IMR-90 (cell line): ENCODE results near the gene PARVG. TPM values are rescaled to one million over a fixed set of nuclear protein-coding genes. Genes with fewer than 3 reads are reported as not detected.

ENCODE experiments used
- ATAC-seq: fragments of 200-7000 bp; cut with Tn5 transposase; 2 replicates; pipeline ENCODE4 v1.9.1; 2020; ENCODE audit warnings: low read depth, mild to moderate bottlenecking, moderate library complexity
- BruUV-seq: library from RNA; stranded (reverse); fragments of 400-500 nt; replicated peaks from 2 replicates; lab custom pipeline; 2021; lab: Mats Ljungman, UMichigan
- CTCF ChIA-PET: fragments of 300-600 bp; formaldehyde crosslinking; extraction: SDS; loops from one replicate; lab custom pipeline; 2021; ENCODE audit warnings: antibody characterized with exemption; lab: Yijun Ruan, JAX
- POLR2A ChIA-PET: fragments of 300-600 bp; sonication (Branson Sonifier 250); formaldehyde crosslinking; loops from one replicate; lab custom pipeline; 2022; ENCODE audit warnings: antibody characterized with exemption; ENCODE audit not compliant: unreplicated experiment; lab: Charles Lee
- DNase-seq: peaks from one replicate; pipeline ENCODE4 v3.0.0; 2013
- H2AFZ ChIP-seq: replicated peaks from 2 replicates; pipeline ENCODE3; 2013; ENCODE audit warnings: low read length, mild to moderate bottlenecking; ENCODE audit not compliant: poor library complexity
- H2AK5ac ChIP-seq: 2 replicates; pipeline ENCODE4 v1.6.1; 2013; ENCODE audit warnings: low read depth, low read length, inconsistent platforms
- H2AK9ac ChIP-seq: replicated peaks from 2 replicates; pipeline ENCODE3; 2013; ENCODE audit warnings: mild to moderate bottlenecking, low read depth, low read length, moderate library complexity; ENCODE audit not compliant: poor library complexity
- H2BK120ac ChIP-seq: 2 replicates; pipeline ENCODE4 v1.6.1; 2013; ENCODE audit warnings: low read depth, low read length, inconsistent platforms
- H2BK15ac ChIP-seq: 3 replicates; pipeline ENCODE4 v1.6.1; 2013; ENCODE audit warnings: low read depth, low read length, inconsistent platforms
- H2BK20ac ChIP-seq: 2 replicates; pipeline ENCODE4 v1.6.1; 2013; ENCODE audit warnings: low read depth, mild to moderate bottlenecking, inconsistent platforms, low read length, moderate library complexity
- H2BK5ac ChIP-seq: 2 replicates; pipeline ENCODE4 v1.6.1; 2013; ENCODE audit warnings: mild to moderate bottlenecking, low read depth, low read length, inconsistent platforms; ENCODE audit not compliant: poor library complexity, severe bottlenecking
- H3K14ac ChIP-seq: replicated peaks from 2 replicates; pipeline ENCODE4 v1.6.1; 2013; ENCODE audit warnings: low read depth, low read length, inconsistent platforms
- H3K18ac ChIP-seq: 2 replicates; pipeline ENCODE4 v1.6.1; 2013; ENCODE audit warnings: low read depth, low read length, control low read depth
- H3K23ac ChIP-seq: 2 replicates; pipeline ENCODE4 v1.6.1; 2013; ENCODE audit warnings: low read depth, low read length, inconsistent platforms
- H3K27ac ChIP-seq: 2 replicates; pipeline ENCODE4 v1.5.1; 2013; ENCODE audit warnings: mild to moderate bottlenecking, control low read depth, low read length; ENCODE audit not compliant: insufficient read depth
- H3K27me3 ChIP-seq: 2 replicates; pipeline ENCODE4 v1.6.1; 2013; ENCODE audit warnings: low read length; ENCODE audit not compliant: control insufficient read depth, insufficient read depth
- H3K36me3 ChIP-seq: 2 replicates; pipeline ENCODE4 v1.6.1; 2013; ENCODE audit warnings: low read length, mixed read lengths; ENCODE audit not compliant: control insufficient read depth, insufficient read depth
- H3K4ac ChIP-seq: 2 replicates; pipeline ENCODE4 v1.6.1; 2013; ENCODE audit warnings: low read depth, low read length, inconsistent platforms
- H3K4me1 ChIP-seq: 2 replicates; pipeline ENCODE4 v1.6.1; 2013; ENCODE audit warnings: low read length, mixed read lengths; ENCODE audit not compliant: control insufficient read depth, insufficient read depth
- H3K4me2 ChIP-seq: 2 replicates; pipeline ENCODE4 v1.6.1; 2013; ENCODE audit warnings: low read depth, mild to moderate bottlenecking, control low read depth, low read length, moderate library complexity
- H3K4me3 ChIP-seq: 2 replicates; pipeline ENCODE4 v1.5.1; 2013; ENCODE audit warnings: low read depth, mild to moderate bottlenecking, control low read depth, low read length, moderate library complexity; ENCODE audit not compliant: insufficient read depth
- H3K56ac ChIP-seq: 2 replicates; pipeline ENCODE4 v1.6.1; 2013; ENCODE audit warnings: low read length, inconsistent platforms; ENCODE audit not compliant: insufficient read depth; ENCODE audit errors: extremely low read depth
- H3K79me1 ChIP-seq, 2 experiments: 2 replicates each; pipeline ENCODE4 v1.6.1; 2013; ENCODE audit warnings: low read length in 2 of 2, inconsistent platforms in 1 of 2, low read depth in 1 of 2
- H3K9ac ChIP-seq: 2 replicates; pipeline ENCODE4 v1.6.1; 2013; ENCODE audit warnings: low read depth, low read length, control low read depth
- H3K9me1 ChIP-seq: 2 replicates; pipeline ENCODE4 v1.6.1; 2013; ENCODE audit warnings: low read length, inconsistent platforms; ENCODE audit not compliant: insufficient read depth
- H3K9me3 ChIP-seq: 2 replicates; pipeline ENCODE4 v1.6.1; 2013; ENCODE audit warnings: low read length; ENCODE audit not compliant: control insufficient read depth, insufficient read depth
- H4K20me1 ChIP-seq: 2 replicates; pipeline ENCODE4 v1.6.1; 2013; ENCODE audit warnings: low read length, inconsistent platforms; ENCODE audit not compliant: insufficient read depth
- H4K5ac ChIP-seq: 2 replicates; pipeline ENCODE4 v1.6.1; 2013; ENCODE audit warnings: mild to moderate bottlenecking, low read depth, low read length, control low read depth
- H4K8ac ChIP-seq, 2 experiments: 2 replicates each; pipeline ENCODE4 v1.6.1; 2013; ENCODE audit warnings: low read depth in 2 of 2, low read length in 2 of 2, control low read depth in 1 of 2, inconsistent platforms in 1 of 2
- H4K91ac ChIP-seq: 2 replicates; pipeline ENCODE4 v1.6.1; 2013; ENCODE audit warnings: low read depth, low read length, inconsistent platforms; ENCODE audit not compliant: insufficient read depth
- BHLHE40 ChIP-seq: fragments of 150-350 bp; IDR thresholded peaks from 2 replicates; pipeline ENCODE4 v1.6.1; 2016; ENCODE audit warnings: mild to moderate bottlenecking, low read depth, low read length
- CEBPB ChIP-seq: IDR thresholded peaks from 2 replicates; pipeline ENCODE4 v1.6.1; 2012; ENCODE audit warnings: low read depth, low read length, improper control_type of control experiment
- FOS ChIP-seq: fragments of 150-350 bp; IDR thresholded peaks from 2 replicates; pipeline ENCODE4 v1.6.1; 2016; ENCODE audit warnings: low read depth, low read length
- MXI1 ChIP-seq: IDR thresholded peaks from 2 replicates; pipeline ENCODE4 v1.6.1; 2012; ENCODE audit warnings: low read depth, mild to moderate bottlenecking, low read length, moderate library complexity, borderline replicate concordance
- POLR2A ChIP-seq: IDR thresholded peaks from 2 replicates; pipeline ENCODE4 v1.6.1; 2012; ENCODE audit warnings: mild to moderate bottlenecking, low read depth, low read length
- WGBS, 2 experiments: methylation state at CpG; one replicate each; pipeline versions ENCODE4 v1.1.5 to v1.1.7; 2013; ENCODE audit warnings: missing lambda C conversion rate in 2 of 2; ENCODE audit not compliant: insufficient read length in 1 of 2; ENCODE audit errors: extremely low coverage in 2 of 2; 5-methylcytosine and 5-hydroxymethylcytosine counted together
- dilution Hi-C: fragments of 300-500 bp; cut with HindIII; formaldehyde crosslinking; loops from one replicate; pipeline ENCODE4 v1.14.3; 2018; ENCODE audit warnings: low sequenced_read_pairs; ENCODE audit not compliant: unreplicated experiment
- in situ Hi-C: fragments of 300-500 bp; cut with MboI; formaldehyde crosslinking; loops from 3 replicates; pipeline ENCODE4 v1.14.3; 2019; ENCODE audit warnings: low sequenced_read_pairs, inconsistent platforms, mixed read lengths
- intact Hi-C: fragments of 100-400 bp; cut with micrococcal nuclease; formaldehyde crosslinking; loops from 2 replicates; pipeline ENCODE4 v1.10.0; 2022
- polyA plus RNA-seq, 3 experiments: library from polyadenylated mRNA; depleted of rRNA; stranded (reverse); fragments of >200 nt; gene quantifications; 2 replicates each; pipeline ENCODE4 v1.2.3, GENCODE V29; 2012; ENCODE audit warnings: low replicate concordance in 1 of 3
- total RNA-seq: library from RNA; depleted of rRNA; stranded (reverse); fragments of >200 nt; gene quantifications from 2 replicates; pipeline ENCODE4 v1.2.3, GENCODE V29; 2012

PARVG gene
- total and polyA plus RNA-seq, 2 of the 4 experiments (the other 2 are of a cell fraction): not detected

DNA sequence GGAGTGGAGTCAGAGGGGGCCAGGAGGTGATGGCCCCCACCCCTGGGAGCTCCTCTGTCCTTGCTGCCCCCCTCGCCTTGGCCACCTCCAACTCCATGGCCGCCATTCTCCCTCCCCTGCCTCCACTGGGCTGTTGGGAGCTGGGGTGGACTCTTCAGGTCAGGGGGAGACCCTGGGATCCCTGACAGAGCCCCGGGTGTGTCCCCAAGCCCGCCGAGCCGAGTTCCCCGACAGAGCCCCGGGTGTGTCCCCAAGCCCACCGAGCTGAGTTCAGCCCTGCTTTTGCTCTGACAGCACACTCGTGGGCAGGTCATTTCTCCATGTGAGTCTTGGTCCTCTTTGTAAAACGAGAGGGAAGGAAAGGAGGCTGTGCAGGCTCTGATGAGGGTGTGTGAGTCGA lies 13.2 kb upstream of the PARVG start:
- Histone ChIP-seq H3K56ac (no peak overlapping the region), H3K79me1 (no peaks in the 10 kb centered on the region), H2AK5ac (no peak overlapping the region), H3K9ac (no peak overlapping the region), H3K27me3 (no peaks in the 10 kb centered on the region), H3K23ac (no peak overlapping the region), H3K14ac (no peak overlapping the region), H2BK20ac (no peak overlapping the region), H3K36me3 (peaks cover 3% of the 10 kb centered on the region; the same call in 1 of the 2 replicates), H2BK120ac (no peak overlapping the region), H3K4me3 (no peak overlapping the region), H3K9me1 (peaks cover 4% of the 10 kb centered on the region; the same call in 1 of the 2 replicates), H3K4ac (no peak overlapping the region), H2AFZ (no peak overlapping the region), H3K4me2 (no peak overlapping the region), H2BK15ac (no peak overlapping the region), H3K4me1 (no peaks in the 10 kb centered on the region), H4K20me1 (no peaks in the 10 kb centered on the region), H4K5ac (no peak overlapping the region), H4K91ac (no peak overlapping the region), H3K27ac (no peak overlapping the region), H2AK9ac (no peak overlapping the region), H3K18ac (no peak overlapping the region), H3K9me3 (no peaks in the 10 kb centered on the region), H4K8ac (no peak overlapping the region), H2BK5ac (no peak overlapping the region)
- ATAC-seq (no peak), DNase-seq (no peak)
- CTCF ChIA-PET: no interaction called here
- WGBS, 2 experiments: 98% methylated on average over 6 of the region's 12 CpGs; no CpG with 5 or more reads in 1 of the 2 experiments
- no peak for TF ChIP-seq CEBPB
- TF ChIP-seq POLR2A: no peak
- TF ChIP-seq BHLHE40: no peak
- TF ChIP-seq MXI1: no peak
- TF ChIP-seq FOS: no peak
- in situ Hi-C loops: no loop called here
- intact Hi-C loops: no loop called here
- no TSS peak for BruUV-seq
- dilution Hi-C loops: no loop called here
- POLR2A ChIA-PET: no interaction called here
